ENCODE measurements around the gene OSBPL10. TPM values are rescaled to one million over a fixed set of nuclear protein-coding genes. Genes with fewer than 3 reads are reported as not detected.

The OSBPL10 gene
- total and polyA plus RNA-seq, 2 of the 8 experiments (the other 6 are each of a cell fraction or from before 2014, with no cell fraction given): 26.2 to 86.7 TPM

GRCh38 chr3:31668242-31668641, 312.8 kb downstream of the OSBPL10 start (continued):
- TF ChIP-seq USF2 (IDR thresholded peaks at IDR 0.05; ENCODE audit: low read length) (no peak), SRF (IDR thresholded peaks at IDR 0.05; ENCODE audit: low read depth, low read length) (no peak), SP4 (IDR thresholded peaks at IDR 0.05; ENCODE audit: low read length) (no peak)
- TF ChIP-seq, protein P1, sequence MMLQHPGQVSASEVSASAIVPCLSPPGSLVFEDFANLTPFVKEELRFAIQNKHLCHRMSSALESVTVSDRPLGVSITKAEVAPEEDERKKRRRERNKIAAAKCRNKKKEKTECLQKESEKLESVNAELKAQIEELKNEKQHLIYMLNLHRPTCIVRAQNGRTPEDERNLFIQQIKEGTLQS (IDR thresholded peaks at IDR 0.05; ENCODE audit: insufficient read depth, low read depth, low read length): no peak
